ENCODE data around the gene DISP3.

GRCh38 chr1:11499601-11500331 lies 20.8 kb downstream of the DISP3 start:
- TF ChIP-seq CTCF (IDR thresholded peaks at IDR 0.05): no peak
- no peak for TF ChIP-seq POLR2AphosphoS5 (IDR thresholded peaks at IDR 0.05)
